HCEC 1CT (cell line): ENCODE results near the gene RANBP9.
A peak's percentile ranks its signal among the peaks of the same experiment; 100 is the strongest.

Experiments used
- DNase-seq: peaks from one replicate; pipeline ENCODE4 v3.0.0-alpha.2; 2017

The RANBP9 gene

DNA sequence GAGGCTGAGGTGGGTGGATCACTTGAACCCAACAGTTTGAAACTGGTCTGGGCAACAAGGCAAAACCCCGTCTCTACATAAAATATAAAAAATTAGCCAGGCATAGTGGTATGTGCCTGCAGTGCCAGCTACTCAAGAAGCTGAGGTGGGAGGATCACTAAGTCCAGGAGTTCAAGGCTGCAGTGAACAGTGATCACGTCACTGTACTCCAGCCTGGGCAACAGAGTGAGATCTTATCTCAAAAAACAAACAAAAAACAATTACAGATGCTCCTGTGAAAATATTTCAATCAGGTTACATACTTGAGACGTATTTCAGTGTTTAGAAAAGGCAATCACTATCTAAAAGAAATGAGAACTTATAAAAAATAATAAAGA lies 33.8 kb downstream of the RANBP9 start:
- no peak for DNase-seq

DNA sequence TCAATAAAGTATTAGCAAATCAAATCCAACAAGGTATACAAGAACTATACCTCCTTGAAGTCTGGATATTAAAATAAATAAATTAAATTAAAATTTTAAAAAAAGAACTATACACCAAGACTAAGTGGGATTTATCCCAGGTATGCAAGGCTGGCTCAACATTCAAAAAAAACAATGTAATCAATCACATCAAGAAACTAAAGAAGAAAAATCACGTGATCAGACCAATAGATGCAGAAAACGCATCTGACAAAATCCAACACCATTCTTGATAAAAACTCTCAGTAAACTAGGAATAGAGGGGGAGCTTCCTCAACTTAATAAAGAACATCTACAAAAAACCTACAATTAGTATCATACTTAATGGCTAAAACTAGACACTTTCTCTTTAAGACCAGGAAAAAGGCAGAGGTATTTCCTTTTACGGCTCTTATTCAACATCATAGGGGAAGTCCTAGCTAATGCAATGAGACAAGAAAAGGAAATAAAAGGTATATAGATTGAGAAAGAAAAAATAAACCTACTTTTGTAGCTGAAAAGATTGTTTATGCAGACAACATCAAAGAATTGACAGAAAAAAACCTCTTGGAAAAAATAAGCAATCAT lies 35.0 kb downstream of the RANBP9 start:
- no peak for DNase-seq

DNA sequence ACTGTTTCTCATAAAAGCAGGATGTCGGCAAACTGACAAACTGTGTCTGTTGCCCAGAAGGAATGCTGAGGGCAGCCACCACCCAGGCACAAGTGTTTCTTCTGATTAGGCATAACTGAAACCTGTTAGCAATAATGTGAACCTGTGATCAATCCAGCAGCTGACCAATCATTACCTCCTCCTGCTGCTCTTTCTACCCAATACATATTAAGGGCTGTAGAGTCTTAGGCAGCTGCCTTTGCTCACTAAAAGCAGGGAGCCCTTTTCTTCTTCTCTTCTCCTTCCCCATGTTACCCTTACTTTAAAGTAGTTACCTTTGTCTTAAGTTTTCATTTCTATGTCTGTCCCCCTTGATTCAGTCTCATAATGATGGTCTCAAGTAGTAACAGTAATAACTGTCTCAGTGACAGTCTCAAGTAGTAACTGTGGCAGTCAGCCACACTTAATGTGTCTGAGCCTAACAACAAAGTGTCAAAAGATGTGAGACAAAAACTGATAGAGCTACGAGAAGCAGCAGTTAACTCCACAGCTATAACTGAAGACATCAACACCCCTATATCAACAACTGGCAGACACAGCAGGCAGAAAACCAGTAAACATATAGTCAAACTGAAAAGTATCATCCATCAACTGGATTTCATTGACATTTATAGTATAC lies 37.0 kb downstream of the RANBP9 start:
- DNase-seq = no peak

DNA sequence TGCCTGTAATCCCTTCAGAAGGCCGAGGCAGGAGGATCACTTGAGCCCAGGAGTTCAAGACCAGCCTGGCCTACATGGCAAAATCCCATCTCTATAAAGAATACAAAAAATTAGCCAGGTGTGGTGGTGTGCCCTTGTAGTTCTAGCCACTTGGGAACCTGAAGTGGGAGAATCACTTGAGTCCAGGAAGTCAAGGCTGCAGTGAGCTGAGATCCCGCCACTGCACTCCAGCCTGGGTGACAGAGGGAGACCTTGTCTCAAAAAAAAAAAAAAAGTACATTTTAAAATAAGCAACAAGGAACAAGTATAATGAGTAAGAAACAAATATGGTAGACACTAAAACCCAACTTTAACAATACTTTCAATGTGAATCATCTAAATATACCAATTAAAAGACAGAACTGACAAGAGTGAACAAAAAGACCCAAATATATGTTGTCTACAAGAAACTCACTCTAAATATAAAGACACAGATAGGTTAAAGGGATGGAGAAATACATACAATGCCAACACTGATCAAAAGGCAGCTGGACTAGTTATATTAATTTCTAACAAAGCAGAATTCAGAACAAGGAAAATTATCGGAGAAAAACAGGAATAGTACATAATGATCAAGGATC lies 37.7 kb downstream of the RANBP9 start:
- no peak for DNase-seq

DNA sequence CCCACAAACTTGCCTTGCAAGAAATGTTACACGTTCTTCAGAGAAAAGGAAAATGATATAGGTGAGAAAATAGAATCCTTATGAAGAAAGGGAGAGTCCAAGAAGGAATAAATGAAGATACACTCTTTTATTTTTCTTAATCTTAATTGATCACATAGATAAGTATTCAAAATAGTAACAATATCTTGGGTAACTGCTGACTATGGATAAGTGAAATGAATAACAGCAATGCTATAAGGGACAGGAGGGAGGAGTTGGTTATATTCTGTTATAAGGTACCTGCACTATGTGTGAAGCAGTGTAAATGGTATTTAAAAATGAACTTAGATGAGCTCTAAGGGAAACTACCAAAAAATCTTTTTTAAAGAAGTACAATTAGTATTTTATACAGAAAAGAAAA lies 38.3 kb downstream of the RANBP9 start:
- DNase-seq = no peak

DNA sequence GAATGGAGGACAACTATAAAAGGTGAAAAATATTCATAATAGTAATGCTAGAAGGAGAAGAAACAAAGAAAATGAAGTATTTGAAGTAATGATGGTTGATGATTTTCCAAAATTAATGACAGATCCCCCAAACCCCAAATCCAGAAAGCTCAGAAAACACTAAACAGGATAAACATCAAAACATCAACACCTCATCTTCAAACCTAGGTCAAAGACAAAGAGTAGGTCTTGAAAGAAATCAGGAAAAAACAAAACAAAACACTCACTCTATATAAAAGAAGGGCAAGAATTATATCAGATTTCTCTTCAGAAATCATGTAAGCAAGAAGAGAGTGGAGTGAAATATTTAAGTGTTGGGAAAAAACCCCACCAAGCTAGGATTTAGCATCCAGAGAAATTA lies 38.7 kb downstream of the RANBP9 start:
- DNase-seq = no peak

DNA sequence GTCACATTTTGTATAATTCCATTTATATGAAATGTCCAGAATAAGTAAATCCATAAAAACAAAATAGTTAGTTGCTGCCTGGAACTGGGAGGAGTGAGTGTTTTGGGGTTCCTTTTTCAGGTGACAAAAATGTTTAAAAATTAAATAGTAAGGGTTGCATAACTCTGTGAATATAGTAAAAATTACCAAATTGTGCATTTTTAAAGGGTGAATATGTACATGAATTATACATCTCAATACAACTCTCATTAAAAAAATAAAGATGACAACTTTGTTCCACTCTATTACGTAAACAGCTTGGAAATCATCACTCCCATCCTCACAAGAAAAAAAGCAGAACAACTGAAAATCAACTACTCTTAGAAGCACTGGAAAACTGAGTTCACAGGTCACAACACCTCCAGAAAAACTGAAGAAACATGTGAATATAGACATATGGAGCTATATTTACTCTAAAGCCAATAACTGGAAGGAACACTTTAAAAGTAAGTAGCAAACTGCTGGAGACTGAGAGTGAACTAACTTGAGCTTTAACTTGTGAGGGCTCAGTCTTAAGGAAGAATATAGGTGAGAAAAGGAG lies 40.0 kb downstream of the RANBP9 start:
- peak; percentile 11 for DNase-seq

DNA sequence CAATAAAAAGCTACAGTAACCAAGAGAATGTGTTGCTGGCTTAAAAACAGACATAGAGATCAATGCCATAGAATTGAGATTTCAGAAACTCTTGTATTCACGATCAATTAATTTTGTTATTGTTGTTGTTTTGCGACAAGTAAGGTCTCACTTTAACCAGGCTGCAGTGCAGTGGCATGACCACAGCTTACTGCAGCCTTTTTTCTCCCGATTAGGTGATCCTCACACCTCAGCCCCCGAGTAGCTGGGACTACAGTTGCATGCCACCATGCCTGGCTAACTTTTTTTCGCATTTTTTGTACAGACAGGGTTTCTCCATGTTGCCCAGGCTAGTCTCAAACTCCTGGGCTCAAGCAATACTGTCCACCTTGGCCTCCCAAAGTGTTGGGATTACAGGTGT lies 42.2 kb downstream of the RANBP9 start:
- no peak for DNase-seq

DNA sequence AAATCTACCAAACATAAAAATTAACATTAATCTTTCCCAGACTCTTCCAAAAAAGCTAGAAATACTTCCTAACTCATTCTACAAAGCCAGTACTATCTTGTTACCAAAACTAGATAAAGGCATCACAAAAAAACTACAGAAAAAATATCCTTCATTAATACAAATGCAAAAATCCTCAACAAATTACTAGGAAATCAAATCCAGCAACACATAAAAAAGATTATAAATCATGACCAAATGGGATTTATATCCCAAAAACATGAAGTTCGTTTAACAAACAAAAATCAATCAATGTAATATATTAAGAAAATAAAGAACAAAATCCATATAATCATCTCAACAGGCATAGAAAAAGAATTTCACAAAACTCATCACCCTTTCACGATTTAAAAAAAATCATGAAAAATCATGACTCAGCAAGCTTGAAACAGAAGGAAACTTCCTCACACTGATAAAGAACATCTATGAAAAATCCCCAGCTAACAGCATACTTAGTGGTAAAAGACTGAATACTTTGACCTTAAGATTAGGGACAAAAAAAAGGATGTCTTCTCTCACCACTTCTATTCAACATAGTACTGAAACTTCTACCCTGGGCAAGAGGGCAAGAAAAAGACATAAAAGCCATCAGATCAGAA lies 43.2 kb downstream of the RANBP9 start:
- DNase-seq = no peak

DNA sequence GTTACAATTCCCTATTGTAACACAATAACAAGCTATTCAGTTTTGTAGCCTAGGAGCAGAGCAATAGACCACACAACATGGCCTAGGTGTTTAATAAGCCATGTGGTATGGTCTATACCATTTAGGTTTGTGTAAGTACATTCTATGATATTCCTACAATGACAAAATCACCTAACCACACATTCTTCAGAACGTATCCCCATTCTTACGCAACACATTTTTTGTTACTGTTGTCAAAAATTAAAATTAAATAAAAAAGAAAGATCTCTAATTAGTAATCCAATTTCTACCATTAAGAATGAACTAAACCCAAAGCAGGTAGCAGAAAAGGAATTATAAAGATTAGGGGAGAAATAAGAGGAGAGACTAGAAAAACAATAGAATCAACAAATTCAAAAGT lies 44.0 kb downstream of the RANBP9 start:
- peak; percentile 9 for DNase-seq

DNA sequence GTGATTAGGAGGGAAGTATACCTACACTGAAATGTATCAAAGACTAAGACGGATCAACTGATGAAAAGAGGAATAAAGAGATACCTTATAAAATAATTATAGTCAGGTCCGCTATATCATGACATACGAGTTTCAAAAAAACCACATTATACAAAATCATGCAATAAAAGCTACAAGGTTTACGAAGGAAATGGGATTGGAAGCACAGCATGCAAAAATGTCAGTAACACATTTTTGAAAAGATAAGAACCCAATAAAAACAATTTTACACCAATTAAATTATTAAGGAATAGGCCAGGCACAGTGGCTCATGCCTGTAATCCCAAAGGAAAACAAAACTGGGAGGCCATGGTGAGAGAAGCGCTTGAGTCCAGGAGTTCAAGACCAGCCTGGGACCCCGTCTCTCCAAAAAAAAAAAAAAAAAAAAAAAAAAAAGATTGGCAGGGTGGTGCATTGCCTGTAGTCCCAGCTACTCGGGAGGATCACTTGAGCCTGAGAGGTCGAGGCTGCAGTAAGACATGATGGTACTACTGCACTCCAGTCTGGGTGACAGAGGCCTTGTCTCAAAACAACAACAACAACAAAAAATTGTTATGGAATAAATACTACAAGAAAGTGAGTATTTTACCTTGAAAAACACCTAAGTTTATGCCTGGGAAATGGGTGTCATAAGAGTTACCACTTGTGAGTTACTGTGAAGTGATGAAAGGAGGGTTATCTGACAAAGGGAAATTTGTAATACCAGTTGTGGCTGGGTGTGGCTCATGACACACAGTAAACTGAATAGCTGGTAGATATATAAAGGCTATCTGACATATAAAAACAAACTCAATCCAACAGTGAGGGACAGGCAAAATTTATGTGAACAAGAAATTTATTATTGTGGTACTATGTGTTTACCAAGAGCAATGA lies 45.2 kb downstream of the RANBP9 start:
- DNase-seq = no peak

DNA sequence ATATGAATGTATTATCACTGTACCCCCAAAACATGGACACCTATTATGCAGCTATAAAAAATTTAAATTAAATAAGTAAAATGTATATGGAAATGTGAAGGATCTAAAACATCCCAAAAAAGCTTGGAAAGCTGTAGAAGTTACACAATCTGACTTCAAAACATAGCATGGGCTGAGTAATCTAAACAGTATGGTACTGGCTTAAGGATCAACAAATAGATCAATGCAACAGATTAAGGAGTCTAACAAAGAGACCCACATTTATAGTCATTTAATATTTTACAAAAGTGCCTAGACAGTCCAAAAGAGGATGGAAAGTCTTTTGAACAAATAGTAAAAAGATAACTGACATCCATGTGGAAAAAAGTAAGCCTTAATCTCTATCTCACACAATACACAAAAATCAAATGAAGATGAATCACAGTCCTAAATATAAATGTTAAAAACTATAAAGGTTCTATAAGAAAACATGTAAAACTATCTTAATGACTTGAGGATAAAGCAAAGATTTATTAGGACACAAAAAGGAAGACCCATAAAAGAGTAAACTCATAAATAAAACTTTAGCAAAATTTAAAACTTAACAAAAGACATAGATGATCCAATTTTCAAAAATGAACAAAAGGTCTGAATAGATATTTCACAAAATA lies 46.8 kb downstream of the RANBP9 start:
- DNase-seq = peak; percentile 61

DNA sequence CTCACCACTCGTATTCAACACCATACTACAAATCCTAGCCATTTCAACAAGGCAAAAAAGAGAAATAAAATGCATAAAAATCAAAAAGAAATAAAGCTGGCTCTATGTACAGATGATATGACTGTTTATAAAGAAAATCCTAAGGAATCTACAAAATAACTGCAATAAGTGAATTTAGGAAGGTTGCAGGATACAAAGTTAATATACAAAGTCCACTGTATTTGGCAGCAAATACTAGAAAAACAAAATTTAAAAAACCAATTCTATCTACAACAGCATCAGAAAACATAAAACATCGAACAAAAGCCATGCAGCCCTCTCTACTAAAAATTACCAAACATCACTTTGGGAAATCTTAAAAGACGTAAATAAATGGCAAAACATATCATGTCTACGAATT lies 47.6 kb downstream of the RANBP9 start:
- no peak for DNase-seq

DNA sequence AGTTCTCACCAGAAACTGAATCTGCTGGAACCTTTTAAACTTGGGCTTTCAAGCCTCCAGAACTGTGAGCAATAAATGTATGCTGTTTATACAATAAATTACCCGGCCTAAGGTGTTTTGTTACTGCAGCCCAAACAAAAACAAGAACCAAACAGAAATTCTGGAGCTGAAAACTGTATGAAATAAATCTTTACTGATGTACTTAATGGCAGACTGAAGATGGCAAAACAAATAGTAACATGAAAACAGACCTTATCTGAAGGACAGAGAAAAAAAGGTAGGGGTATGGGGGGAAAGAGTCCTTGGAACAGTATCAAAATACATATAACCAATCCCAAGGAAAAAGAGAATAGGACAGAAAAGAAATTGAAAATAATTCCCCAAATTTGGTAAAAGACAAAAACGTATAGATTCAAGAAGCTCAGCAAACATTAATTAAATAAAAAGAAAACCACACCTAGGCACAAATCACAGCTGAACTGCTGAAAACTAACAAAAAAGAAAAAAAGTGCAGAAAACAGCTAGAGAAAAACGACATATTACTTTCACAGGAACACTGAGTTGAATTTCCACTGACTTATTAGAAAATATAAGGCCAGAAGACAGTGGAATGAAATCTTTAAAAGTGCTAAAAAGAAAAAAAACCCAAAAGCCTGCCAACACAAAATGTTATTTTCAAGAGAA lies 48.8 kb downstream of the RANBP9 start:
- DNase-seq = no peak

DNA sequence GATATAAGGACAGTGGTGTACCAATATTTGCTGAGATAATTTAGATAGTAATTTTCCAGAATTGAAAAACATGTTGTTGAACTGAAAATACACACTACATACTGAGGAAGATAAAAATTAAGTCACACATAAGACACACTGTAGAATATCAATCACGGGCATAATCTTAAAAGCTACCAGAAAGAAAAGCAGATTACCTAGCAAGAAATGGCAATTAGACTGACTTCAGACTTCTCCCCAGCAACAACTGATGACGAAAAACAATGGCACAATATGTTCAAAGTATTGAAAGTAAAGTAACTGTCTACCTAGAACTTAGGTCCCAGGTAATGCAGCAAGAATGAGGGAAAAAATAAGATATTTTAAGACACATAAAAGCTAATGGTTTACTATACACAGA lies 50.0 kb downstream of the RANBP9 start:
- no peak for DNase-seq

DNA sequence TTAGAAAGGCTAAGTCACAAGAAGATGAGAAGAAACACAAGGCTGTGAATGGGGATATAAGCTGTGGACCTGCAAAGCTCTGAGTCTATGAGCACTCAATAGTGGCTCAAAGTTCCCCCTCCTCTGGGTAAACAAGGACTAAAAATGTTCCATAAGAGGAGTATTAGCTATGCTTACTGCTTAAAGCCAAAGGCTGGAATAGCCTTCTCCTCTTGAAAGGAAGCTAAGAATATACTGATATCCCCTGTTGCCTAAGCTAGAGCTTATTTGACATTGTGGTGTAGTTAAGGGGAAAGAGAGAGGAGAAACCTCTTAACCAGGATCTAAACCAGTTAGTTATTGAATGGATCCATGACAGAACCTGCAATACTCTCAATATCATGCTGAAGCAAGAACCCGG lies 50.7 kb downstream of the RANBP9 start:
- DNase-seq = no peak

DNA sequence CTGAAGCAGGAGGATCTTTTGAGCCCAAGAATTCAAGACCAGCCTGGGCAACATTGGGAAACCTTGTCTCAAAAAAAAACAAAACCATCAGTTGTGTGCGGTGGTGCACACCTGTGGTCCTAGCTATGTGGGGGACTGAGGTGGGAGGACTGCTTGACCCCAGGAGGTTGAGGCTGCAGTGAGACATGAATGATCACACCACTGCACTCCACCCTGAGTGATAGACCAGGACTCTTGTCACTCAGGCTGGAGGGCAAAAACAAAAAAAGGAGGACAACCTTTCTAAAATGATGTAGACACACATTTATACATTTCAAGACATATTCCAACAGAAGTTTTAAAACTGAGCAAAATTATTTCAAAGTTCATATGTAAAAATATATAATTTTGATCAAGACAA lies 51.4 kb downstream of the RANBP9 start:
- DNase-seq = no peak

DNA sequence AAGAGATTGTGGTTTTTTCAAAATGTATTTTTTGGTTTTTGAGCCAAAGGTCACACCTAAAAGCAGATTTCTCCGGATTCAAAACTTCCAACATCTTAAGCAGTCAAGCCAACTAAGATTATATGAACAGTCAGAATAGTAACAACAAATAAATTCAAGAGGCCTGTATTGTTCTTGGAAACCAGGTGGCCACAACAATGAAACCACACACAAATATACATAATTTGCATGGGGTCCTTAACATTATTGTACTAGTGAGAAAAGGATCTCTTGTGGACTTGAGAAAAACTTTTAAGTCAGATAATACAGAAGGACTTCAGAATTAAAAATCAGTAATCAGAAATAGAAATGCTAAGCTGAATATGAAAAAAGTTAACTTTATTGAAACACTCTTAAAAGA lies 55.9 kb downstream of the RANBP9 start:
- no peak for DNase-seq

DNA sequence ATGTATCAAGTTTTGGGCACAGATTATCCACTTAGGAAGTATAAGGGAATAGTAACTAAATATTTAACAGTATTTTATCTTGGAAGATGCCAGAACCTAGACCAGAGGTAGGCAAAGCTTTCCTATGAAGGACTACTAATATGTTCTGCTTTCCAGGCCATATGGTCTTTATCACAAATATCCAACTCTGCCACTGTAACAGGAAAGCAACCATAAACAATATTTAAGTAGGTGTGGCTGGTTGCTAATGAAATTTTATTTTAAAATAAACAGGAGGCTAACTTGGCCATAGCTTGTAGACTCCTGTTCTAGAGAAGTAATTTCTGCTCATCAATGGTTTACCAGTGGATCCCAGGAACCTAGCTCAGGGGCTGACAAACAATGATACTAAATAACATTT lies 57.1 kb downstream of the RANBP9 start:
- DNase-seq = no peak

DNA sequence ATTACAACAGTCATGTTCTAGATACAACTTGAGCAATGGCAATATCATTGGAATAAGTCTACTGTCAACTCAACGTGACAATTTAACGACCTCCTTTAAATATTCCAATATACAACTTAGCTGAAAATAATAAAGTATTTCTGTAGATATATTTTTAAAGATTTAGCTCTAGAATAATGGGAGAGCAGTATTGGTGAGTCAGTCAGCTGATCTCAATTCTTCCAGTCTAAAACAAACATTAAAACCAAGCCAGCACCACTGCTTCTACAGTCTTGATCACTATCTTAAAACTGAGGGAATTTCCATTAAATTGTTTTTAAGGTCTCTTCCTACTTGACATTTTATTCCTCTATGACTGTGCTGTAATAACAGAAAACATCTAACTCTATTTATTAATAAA lies 58.3 kb downstream of the RANBP9 start:
- no peak for DNase-seq

DNA sequence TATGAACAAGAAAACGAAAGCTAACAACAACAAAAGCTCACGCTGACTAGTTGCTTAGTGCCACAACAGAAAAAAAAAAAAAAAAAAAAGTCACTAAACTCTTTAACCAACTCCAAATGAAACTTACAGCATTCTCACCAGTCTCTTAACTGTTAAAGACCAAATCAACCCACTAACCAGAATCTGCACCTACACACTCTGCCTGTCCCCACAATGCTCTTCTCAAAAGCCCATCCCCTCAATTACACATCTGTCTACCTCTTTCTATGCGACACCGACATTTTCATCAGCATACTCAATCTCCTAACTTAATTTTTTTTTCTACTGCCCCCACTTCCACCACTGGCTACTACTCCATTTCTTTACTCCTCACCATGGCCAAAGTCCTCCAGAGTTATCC lies 62.2 kb downstream of the RANBP9 start:
- DNase-seq = no peak

DNA sequence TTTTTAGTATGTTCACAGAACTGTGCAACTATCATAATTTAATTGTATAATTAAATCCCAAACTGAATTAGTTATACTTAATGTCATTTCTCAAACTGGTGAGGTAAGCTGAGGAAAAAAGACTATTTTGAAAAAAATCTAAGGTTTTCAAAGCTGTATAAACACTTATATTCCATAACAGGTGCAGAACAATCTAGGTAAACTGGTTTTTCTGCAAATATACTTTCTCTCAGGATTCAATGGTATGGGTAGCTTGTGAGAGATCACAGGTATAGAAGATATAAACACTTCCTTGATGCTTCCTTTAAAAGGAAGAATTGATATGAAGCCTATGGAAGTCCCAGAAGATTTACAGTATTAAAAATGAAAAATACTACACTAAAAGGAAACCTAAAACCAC lies 62.8 kb downstream of the RANBP9 start:
- DNase-seq = no peak
